Skeletal muscle cell (primary cell): ENCODE measurements around the gene CIRBP.
"Not testable (repeated sequence)": the region's sequence is repeated elsewhere in the genome, so short reads cannot be mapped to it uniquely, and the experiment has no call there.

Experiments
- DNase-seq: peaks from one replicate; pipeline ENCODE4 v3.0.0-alpha.2; 2010; ENCODE audit warnings: low read depth
- H3K4me3 ChIP-seq: 2 replicates; pipeline ENCODE4 v1.5.1; 2011; ENCODE audit warnings: low read depth, mild to moderate bottlenecking, control low read depth, low read length, moderate library complexity

The CIRBP gene

GRCh38 chr19:1316466-1316865 is 47.3 kb downstream of the CIRBP start:
- no peak overlapping the region for H3K4me3 ChIP-seq
- no peak for DNase-seq

- no peak for DNase-seq
- no peak overlapping the region for H3K4me3 ChIP-seq
These were observed 48.3 kb downstream of the CIRBP start for GRCh38 chr19:1317274-1318003.

- no peak overlapping the region for H3K4me3 ChIP-seq
- DNase-seq = no peak
These were observed 49.7 kb downstream of the CIRBP start for GRCh38 chr19:1318678-1319471.

- H3K4me3 ChIP-seq, DNase-seq: not testable (repeated sequence)
These were observed 51.1 kb downstream of the CIRBP start for GRCh38 chr19:1320282-1320650.

GRCh38 chr19:1321539-1321938 is 52.4 kb downstream of the CIRBP start:
- no peak for DNase-seq
- H3K4me3 ChIP-seq = no peak overlapping the region

- DNase-seq = no peak
- no peak overlapping the region for H3K4me3 ChIP-seq
These were observed 53.3 kb downstream of the CIRBP start for GRCh38 chr19:1322198-1322981.

GRCh38 chr19:1324249-1324805 is 55.2 kb downstream of the CIRBP start:
- peak overlapping the region; percentile 47 for H3K4me3 ChIP-seq
- DNase-seq = no peak
